Measurements from ENCODE around the gene ARSH.

Gene ARSH

DNA sequence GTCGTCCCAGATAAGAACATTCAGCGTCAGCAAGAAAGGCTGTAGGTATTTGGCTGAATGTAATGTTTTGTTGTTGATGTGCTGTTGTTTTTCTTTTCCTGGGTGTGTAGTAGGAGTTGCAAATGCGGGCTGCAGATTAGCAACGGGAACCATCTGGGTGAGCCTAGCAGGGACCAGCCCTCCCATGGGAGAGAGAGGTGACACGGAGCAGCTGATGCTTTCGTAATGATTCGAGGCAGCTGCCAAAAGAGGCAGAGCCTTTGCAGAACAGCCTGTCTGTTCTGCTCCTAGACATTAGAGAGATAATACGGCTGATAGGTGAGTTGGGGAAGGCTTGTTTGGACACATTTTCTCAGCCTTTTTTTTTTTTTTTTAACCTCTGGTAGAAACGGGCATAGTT lies 60.2 kb downstream of the ARSH start:
- no peak overlapping the region for H3K4me3 Mint-ChIP-seq
- DNase-seq (ENCODE audit: low spot score in 2 of 2), result no peak
- peaks cover 1% of the 10 kb centered on the region for H3K9me3 Mint-ChIP-seq
- H3K27ac Mint-ChIP-seq, result no peak overlapping the region
- ATAC-seq (ENCODE audit: low read depth), result no peak
- no peaks in the 10 kb centered on the region for H3K36me3 Mint-ChIP-seq
- peaks cover 2% of the 10 kb centered on the region for H3K27me3 Mint-ChIP-seq
- no peaks in the 10 kb centered on the region for H3K4me1 Mint-ChIP-seq

DNA sequence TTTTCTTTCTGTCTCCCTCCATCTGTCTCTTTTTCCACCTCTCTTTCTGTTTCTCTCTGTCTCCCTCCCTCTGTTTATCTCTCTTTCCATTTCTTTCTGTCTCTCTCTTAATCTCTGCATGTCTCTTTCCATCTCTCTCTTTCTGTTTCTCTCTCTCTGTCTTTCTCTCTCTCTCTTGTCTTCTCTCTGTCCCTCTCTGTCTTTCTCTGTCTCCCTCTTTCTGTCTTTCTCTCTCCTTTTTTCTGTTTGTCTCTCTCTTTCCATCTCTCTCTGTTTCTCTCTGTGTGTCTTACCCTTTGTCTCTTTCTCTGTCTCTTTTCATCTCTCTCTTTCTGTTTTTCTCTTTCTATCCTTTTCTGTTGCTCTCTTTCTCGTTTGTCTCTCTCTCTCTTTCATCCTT lies 69.6 kb downstream of the ARSH start:
- H3K4me3 Mint-ChIP-seq, result no peak overlapping the region
- peaks cover 3% of the 10 kb centered on the region for H3K9me3 Mint-ChIP-seq
- H3K27ac Mint-ChIP-seq, result no peak overlapping the region
- DNase-seq (ENCODE audit: low spot score in 2 of 2), result no peak
- no peak for ATAC-seq (ENCODE audit: low read depth)
- peaks cover 6% of the 10 kb centered on the region for H3K27me3 Mint-ChIP-seq
- no peaks in the 10 kb centered on the region for H3K36me3 Mint-ChIP-seq
- no peaks in the 10 kb centered on the region for H3K4me1 Mint-ChIP-seq

DNA sequence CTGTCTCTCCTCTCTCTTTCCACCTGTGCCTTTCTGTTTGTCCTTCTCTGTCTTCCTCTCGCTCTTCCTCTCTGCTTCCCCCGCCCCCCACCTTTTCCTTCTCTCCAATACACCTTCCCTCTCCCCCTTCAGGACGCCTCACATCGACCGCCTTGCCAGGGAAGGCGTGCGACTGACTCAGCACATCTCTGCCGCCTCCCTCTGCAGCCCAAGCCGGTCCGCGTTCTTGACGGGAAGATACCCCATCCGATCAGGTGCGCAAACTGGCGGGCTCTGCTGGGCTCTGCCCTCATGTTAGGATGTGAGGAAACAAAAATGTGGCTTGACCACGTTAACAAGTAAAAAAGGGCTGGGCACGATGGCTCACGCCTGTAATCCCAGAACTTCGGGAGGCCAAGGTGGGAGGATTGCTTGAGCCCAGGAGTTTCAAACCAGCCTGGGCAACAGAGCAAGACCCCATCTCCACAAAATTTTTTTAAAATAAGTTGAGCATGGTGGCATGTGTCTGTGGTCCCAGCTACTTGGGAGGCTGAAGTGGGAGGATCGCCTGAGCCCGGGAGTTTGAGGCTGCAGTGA lies 70.2 kb downstream of the ARSH start:
- H3K27me3 Mint-ChIP-seq, result peaks cover 6% of the 10 kb centered on the region
- H3K9me3 Mint-ChIP-seq, result peaks cover 3% of the 10 kb centered on the region
- no peaks in the 10 kb centered on the region for H3K4me1 Mint-ChIP-seq
- no peak overlapping the region for H3K4me3 Mint-ChIP-seq
- DNase-seq (ENCODE audit: low spot score in 2 of 2) (no peak), ATAC-seq (ENCODE audit: low read depth) (no peak)
- H3K36me3 Mint-ChIP-seq, result no peaks in the 10 kb centered on the region
- H3K27ac Mint-ChIP-seq, result no peak overlapping the region

All from memory B cell (primary cell).